H1 (cell line): ENCODE measurements around the gene TIMM10. TPM values are rescaled to one million over a fixed set of nuclear protein-coding genes. Genes with fewer than 3 reads are reported as not detected.
A peak's percentile ranks its signal among the peaks of the same experiment; 100 is the strongest.

Experiments
- RBBP5 ChIP-seq: IDR thresholded peaks from 2 replicates; pipeline ENCODE4 v1.7.1; 2012; ENCODE audit warnings: low read depth, mild to moderate bottlenecking, inconsistent platforms, low read length, moderate library complexity, borderline replicate concordance
- SP4 ChIP-seq: IDR thresholded peaks from 2 replicates; pipeline ENCODE4 v1.6.1; 2012; ENCODE audit warnings: low read length, inconsistent platforms
- polyA plus RNA-seq, 7 experiments: library from polyadenylated mRNA; depleted of rRNA in 3 of 7; stranded (reverse) in 5 of 7; unstranded in 2 of 7; fragments of >200 nt in 5 of 7; fragments of 200-250 nt in 2 of 7; gene quantifications; 1 replicate in 5 of 7; 2 replicates in 1 of 7; 4 replicates in 1 of 7; pipeline versions ENCODE4 v1.2.1 to v1.2.3, GENCODE V29; 2011 to 2013; ENCODE audit warnings: missing spikeins in 2 of 7, mixed read lengths in 2 of 7
- total RNA-seq: library from RNA; stranded (reverse); fragmentation: NEBNext Ultra II Directional; extraction: Animal tissue kit (Norgen Biotek cat#: 25700); gene quantifications from 2 replicates; pipeline ENCODE4 v1.2.1, GENCODE V29; 2021

The TIMM10 gene
- total and polyA plus RNA-seq, 2 of the 8 experiments (the other 6 are each of a cell fraction or from before 2014, with no cell fraction given): 117 to 227 TPM

DNA sequence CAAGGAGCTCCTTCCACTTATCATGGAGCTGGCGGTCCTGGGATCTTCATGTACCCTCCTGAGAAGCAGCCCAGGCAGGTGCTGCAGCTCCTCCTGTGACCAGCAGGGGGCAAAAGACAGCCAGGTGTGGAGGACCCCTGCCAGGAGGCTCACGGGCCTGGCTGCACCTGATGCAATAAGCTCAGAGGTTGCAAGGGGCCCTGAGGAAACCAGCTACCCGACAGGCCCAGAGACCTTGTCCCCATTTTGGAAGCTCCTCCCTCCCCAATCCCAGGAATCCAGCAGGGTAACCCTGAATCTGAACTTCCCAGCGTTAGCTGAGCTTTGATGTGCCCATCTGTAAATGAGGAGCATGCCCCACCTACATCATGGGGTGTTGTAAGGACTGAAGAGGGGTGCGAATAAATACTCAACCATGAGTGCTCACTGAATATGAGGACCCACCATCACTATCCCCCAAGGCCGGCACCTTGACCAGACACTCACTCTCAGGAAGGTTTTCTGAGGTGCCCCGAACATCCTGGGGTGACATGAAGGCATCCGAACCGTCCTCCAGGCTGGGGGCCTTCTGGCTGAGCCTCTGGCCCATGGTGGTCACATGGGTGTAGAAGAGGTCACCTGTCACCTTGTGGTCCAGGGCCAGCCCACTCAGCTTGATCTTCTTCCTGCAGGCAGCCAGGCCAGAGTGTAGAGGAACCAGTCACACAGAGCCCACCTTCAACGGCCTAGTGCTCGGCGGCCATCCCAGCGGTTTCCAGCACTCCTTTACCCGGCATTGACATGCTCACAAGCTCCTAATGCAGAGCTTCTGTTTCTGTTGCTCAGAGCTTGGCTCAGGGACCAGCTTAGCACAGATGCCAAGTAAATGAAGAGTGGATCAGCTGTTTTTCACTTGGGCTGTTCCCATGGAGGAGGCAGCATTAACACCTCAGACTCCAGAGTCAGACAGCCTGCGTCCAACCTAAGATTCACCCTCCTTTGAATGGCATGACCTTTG, 36.7 kb downstream of the TIMM10 start (continued):
- peak; percentile 44; the same call in 1 of the 2 replicates for TF ChIP-seq SP4
- TF ChIP-seq RBBP5: no peak
